GM18498 (cell line): ENCODE measurements around the gene PIEZO1.
"Not testable (repeated sequence)": the region's sequence is repeated elsewhere in the genome, so short reads cannot be mapped to it uniquely, and the experiment has no call there.

Source experiments
- ATAC-seq: cut with Tn5 transposase; IDR thresholded peaks from one replicate; pipeline ENCODE4 v1.9.1; 2021; ENCODE audit warnings: mild to moderate bottlenecking, moderate library complexity; ENCODE audit not compliant: unreplicated experiment

The PIEZO1 gene

GRCh38 chr16:88677721-88678120 is 107.3 kb downstream of the PIEZO1 start:
- no peak for ATAC-seq

- no peak for ATAC-seq
These were observed 108.3 kb downstream of the PIEZO1 start for GRCh38 chr16:88676502-88677242.

GRCh38 chr16:88673716-88674379 is 111.2 kb downstream of the PIEZO1 start:
- no peak for ATAC-seq

- ATAC-seq = no peak
These were observed 112.2 kb downstream of the PIEZO1 start for GRCh38 chr16:88672776-88673175.

- ATAC-seq = no peak
These were observed 113.2 kb downstream of the PIEZO1 start for GRCh38 chr16:88671806-88672205.

- no peak for ATAC-seq
These were observed 115.0 kb downstream of the PIEZO1 start for GRCh38 chr16:88669980-88670379.

- ATAC-seq = not testable (repeated sequence)
These were observed 115.5 kb downstream of the PIEZO1 start for GRCh38 chr16:88669493-88669892.

- no peak for ATAC-seq
These were observed 117.6 kb downstream of the PIEZO1 start for GRCh38 chr16:88667461-88667860.

GRCh38 chr16:88665570-88665969 is 119.5 kb downstream of the PIEZO1 start:
- no peak for ATAC-seq
